Brain microvascular endothelial cell (primary cell): ENCODE results near the gene CLRN3.

Experiments used
- DNase-seq: peaks from one replicate; pipeline ENCODE4 v3.0.0-alpha.2; 2020
- H3K27ac ChIP-seq: fragments of 250-450 bp; sonication (Bioruptor Pico); 2 replicates; pipeline ENCODE4 v1.5.1; 2020; ENCODE audit warnings: mild to moderate bottlenecking, moderate library complexity
- H3K27me3 ChIP-seq: fragments of 250-450 bp; sonication (Bioruptor Pico); replicated peaks from 2 replicates; pipeline ENCODE4 v1.5.1; 2020; ENCODE audit warnings: mild to moderate bottlenecking
- H3K36me3 ChIP-seq: fragments of 250-450 bp; sonication (Bioruptor Pico); replicated peaks from 2 replicates; pipeline ENCODE4 v1.5.1; 2020; ENCODE audit warnings: mild to moderate bottlenecking
- H3K4me3 ChIP-seq: 2 replicates; pipeline ENCODE4 v1.5.1; 2011; ENCODE audit warnings: low read depth, mild to moderate bottlenecking, control low read depth, low read length, moderate library complexity
- CTCF ChIP-seq: IDR thresholded peaks from 2 replicates; pipeline ENCODE4 v1.5.1; 2011; ENCODE audit warnings: low read depth, mild to moderate bottlenecking, moderate library complexity, low read length, control low read depth, inconsistent platforms; ENCODE audit errors: missing control alignments
- in situ Hi-C: cut with HindIII; loops from 2 replicates; pipeline ENCODE4 v1.10.0; 2017; ENCODE audit warnings: low sequenced_read_pairs, low pct_ligation_motif_present

CLRN3 gene, protein sequence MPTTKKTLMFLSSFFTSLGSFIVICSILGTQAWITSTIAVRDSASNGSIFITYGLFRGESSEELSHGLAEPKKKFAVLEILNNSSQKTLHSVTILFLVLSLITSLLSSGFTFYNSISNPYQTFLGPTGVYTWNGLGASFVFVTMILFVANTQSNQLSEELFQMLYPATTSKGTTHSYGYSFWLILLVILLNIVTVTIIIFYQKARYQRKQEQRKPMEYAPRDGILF

GRCh38 chr10:127892743-127893142, at the start of gene CLRN3:
Gene CLRN3 (minus strand): TSS chr10:127892941. CDS start chr10:127892784, 157 bp downstream.
- no peak for DNase-seq
- H3K4me3 ChIP-seq = no peak within 1 kb of the TSS
- in situ Hi-C loops = no loop called here

DNA sequence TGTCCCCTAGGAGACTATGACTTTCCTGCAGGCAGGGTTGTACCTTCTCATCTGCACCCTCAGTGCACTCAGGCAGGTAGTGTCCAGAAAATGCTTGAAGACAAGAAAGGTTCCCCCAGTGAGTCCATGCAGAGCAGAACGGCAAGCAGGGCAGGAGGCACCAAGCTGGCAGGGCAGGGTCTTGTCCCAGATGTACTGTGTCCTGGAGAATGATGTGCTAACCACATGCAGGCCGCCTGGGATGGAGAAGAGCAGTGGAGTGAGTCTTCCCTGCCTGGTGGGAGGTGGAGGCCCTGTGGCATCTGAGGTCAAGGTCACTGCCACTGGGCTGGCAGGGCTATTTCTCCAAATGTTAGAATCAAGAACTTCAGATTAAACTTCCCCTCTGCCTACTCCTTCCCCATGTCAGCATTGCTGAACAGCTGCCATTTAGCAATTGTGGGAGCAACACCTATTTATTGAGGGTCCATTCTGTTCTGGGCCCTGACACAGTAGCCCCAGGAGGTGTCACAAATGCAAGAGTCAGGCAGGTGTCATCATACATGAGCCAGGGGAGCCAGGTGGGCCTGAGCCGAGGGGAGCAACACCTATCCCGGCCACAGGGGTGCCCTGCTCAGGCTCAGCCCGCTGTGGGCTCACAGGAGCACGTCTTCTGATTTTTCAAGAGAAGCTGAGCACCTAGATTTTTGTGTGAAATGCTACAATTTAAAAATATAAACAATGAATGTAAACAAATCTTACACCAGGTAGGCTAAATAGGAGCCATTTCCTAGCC, 48.3 kb upstream of the CLRN3 start:
- in situ Hi-C loops = no loop called here
- no peak for TF ChIP-seq CTCF
- H3K27ac ChIP-seq = no peak overlapping the region

More at GRCh38 chr10:127892743-127893142, at the start of gene CLRN3:
- Histone ChIP-seq H3K27me3 (no peaks in the 10 kb centered on the region), H3K36me3 (no peaks in the 10 kb centered on the region), H3K27ac (no peak within 1 kb of the TSS)
- no peak for TF ChIP-seq CTCF

DNA sequence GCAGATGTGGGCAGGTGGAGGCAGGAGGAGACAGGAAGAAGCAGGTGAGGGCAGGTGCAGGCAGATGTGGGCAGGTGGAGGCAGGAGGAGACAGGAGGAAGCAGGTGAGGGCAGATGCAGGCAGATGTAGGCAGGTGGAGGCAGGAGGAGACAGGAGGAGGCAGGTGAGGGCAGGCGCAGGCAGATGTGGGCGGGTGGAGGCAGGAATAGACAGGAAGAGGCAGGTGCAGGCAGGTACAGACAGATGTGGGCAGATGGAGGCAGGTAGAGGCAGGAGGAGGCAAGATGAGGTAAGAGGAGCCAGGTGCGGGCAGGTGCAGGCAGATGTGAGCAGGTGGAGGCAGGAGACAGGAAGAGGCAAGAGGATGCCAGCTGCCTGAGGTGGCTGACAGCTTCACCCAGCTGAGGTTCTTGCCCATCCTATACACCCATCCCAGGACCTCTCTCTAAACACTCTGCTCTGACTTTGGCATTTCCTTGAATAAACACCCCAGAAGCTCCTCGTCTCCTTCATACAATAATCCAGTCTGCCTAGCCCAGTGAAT, 47.1 kb upstream of the CLRN3 start:
- H3K4me3 ChIP-seq = no peak overlapping the region
- DNase-seq = no peak
- peaks cover 1% of the 10 kb centered on the region for H3K36me3 ChIP-seq
- H3K27ac ChIP-seq = no peak overlapping the region
- in situ Hi-C loops = no loop called here
- TF ChIP-seq CTCF = no peak
- no peaks in the 10 kb centered on the region for H3K27me3 ChIP-seq

More for the DNA sequence above, 48.3 kb upstream of the CLRN3 start:
- Histone ChIP-seq H3K36me3 (no peaks in the 10 kb centered on the region), H3K4me3 (no peak overlapping the region), H3K27me3 (no peaks in the 10 kb centered on the region)
- no peak for DNase-seq

DNA sequence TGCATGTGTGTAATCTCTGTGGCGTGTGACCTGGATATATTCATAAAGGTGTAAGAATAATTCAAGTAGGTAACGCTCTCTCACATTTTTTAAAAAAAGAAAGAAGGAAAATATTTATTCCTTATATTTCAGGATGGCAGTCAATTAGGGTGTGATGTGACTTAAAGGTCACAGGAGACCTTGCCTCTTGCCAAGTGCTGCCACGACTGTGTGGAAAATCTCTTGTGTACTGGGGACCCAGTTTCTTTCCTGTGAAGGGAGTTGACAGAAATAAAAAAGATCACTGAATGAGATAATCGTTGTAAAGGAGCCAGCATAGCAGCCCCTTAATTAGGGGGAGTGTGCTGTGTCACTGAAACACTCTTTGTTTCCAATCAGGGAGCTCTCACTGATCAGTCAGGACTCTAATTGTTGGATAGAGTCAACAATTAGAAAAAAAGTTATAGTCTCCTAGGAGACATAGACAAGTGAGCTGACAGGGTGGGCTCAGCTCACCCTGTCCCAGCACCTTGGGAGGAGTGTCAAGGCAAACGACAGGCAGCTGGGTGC, 45.2 kb upstream of the CLRN3 start:
- in situ Hi-C loops = no loop called here

DNA sequence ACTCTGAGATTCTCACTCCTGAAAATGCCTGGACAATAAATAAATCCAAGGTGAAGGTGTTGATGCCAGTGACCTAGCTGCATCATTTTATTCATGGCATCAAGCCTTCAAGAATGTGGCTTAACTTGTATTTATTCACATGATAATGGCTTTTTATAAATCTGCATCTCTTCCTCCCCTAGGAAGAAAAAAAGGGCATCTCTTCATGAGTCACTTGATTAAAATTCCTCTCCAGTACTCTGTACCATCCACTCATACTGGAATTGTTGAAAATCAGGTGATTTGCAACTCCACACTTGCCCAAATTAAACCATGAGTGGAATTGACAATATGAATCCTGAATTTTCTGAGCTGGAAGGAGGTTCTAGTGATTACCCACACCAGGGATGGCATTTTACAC, 44.3 kb upstream of the CLRN3 start:
- in situ Hi-C loops = no loop called here
- DNase-seq = no peak
- peaks cover 8% of the 10 kb centered on the region for H3K36me3 ChIP-seq
- no peak for TF ChIP-seq CTCF
- H3K27ac ChIP-seq = no peak overlapping the region
- no peaks in the 10 kb centered on the region for H3K27me3 ChIP-seq
- H3K4me3 ChIP-seq = no peak overlapping the region

More for the DNA sequence above, 45.2 kb upstream of the CLRN3 start:
- peaks cover 8% of the 10 kb centered on the region for H3K36me3 ChIP-seq
- H3K4me3 ChIP-seq = no peak overlapping the region
- no peak for TF ChIP-seq CTCF
- no peaks in the 10 kb centered on the region for H3K27me3 ChIP-seq
- H3K27ac ChIP-seq = no peak overlapping the region
- no peak for DNase-seq
